Large intestine (tissue), 3 donors: ENCODE results near the gene ARHGAP26. TPM values are rescaled to one million over a fixed set of nuclear protein-coding genes. Genes with fewer than 3 reads are reported as not detected.
"Not testable (repeated sequence)": the region's sequence is repeated elsewhere in the genome, so short reads cannot be mapped to it uniquely, and the experiment has no call there.

ENCODE experiments used
- DNase-seq, 2 donors: peaks; one replicate each; pipeline versions ENCODE4 v3.0.0 to v3.0.0-alpha.2; 2013
- H3K27ac ChIP-seq: one replicate; pipeline ENCODE4 v1.5.1; 2013; ENCODE audit warnings: low read length
- H3K27me3 ChIP-seq: 2 replicates; pipeline ENCODE4 v1.6.1; 2013; ENCODE audit warnings: low read length; ENCODE audit not compliant: control insufficient read depth, insufficient read depth
- H3K36me3 ChIP-seq: 2 replicates; pipeline ENCODE4 v1.6.1; 2013; ENCODE audit warnings: low read length; ENCODE audit not compliant: control insufficient read depth, insufficient read depth
- H3K4me1 ChIP-seq: one replicate; pipeline ENCODE4 v1.6.1; 2013; ENCODE audit warnings: low read length; ENCODE audit not compliant: control insufficient read depth, insufficient read depth
- H3K4me3 ChIP-seq: one replicate; pipeline ENCODE4 v1.5.1; 2013; ENCODE audit warnings: low read length
- H3K9me3 ChIP-seq: one replicate; pipeline ENCODE4 v1.6.1; 2013; ENCODE audit warnings: mild to moderate bottlenecking, low read depth, low read length, moderate library complexity; ENCODE audit not compliant: control insufficient read depth
- WGBS: methylation state at CpG from one replicate; pipeline ENCODE4 v1.1.5; 2013; ENCODE audit warnings: low lambda C conversion rate; ENCODE audit not compliant: insufficient coverage; 5-methylcytosine and 5-hydroxymethylcytosine counted together
- polyA plus RNA-seq: library from polyadenylated mRNA; unstranded; fragments of 120-200 nt; gene quantifications from one replicate; pipeline ENCODE4 v1.2.1, GENCODE V29; 2013

ARHGAP26 gene
- polyA plus RNA-seq, 1 donor, result 31.8 TPM

GRCh38 chr5:143000551-143000950, 230.4 kb downstream of the ARHGAP26 start:
- not testable (repeated sequence) for DNase-seq, H3K27me3 ChIP-seq, H3K4me1 ChIP-seq, H3K9me3 ChIP-seq, H3K4me3 ChIP-seq, H3K27ac ChIP-seq, H3K36me3 ChIP-seq
- no CpG with 5 or more reads among the region's 1 CpG for WGBS

GRCh38 chr5:143001764-143002351, 231.7 kb downstream of the ARHGAP26 start:
- no CpG with 5 or more reads among the region's 8 CpGs for WGBS
- peak overlapping the region; percentile 37 for H3K27ac ChIP-seq
- H3K36me3 ChIP-seq, result no peaks in the 10 kb centered on the region
- H3K9me3 ChIP-seq, result no peaks in the 10 kb centered on the region
- no peaks in the 10 kb centered on the region for H3K27me3 ChIP-seq
- no peaks in the 10 kb centered on the region for H3K4me1 ChIP-seq
- no peak overlapping the region for H3K4me3 ChIP-seq
- DNase-seq, result no peak

GRCh38 chr5:143002459-143003327, 232.5 kb downstream of the ARHGAP26 start:
- Histone ChIP-seq H3K27me3 (no peaks in the 10 kb centered on the region), H3K4me3 (no peak overlapping the region), H3K36me3 (no peaks in the 10 kb centered on the region), H3K27ac (peak overlapping the region; percentile 8), H3K4me1 (no peaks in the 10 kb centered on the region), H3K9me3 (no peaks in the 10 kb centered on the region)
- peak; percentile 28 to 45 for DNase-seq
- WGBS, result 71% methylated on average over 1 of the region's 7 CpGs

GRCh38 chr5:143003328-143003636, 233.1 kb downstream of the ARHGAP26 start:
- Histone ChIP-seq H3K27ac (peak overlapping the region; percentile 8), H3K36me3 (no peaks in the 10 kb centered on the region), H3K9me3 (no peaks in the 10 kb centered on the region), H3K4me1 (no peaks in the 10 kb centered on the region), H3K27me3 (no peaks in the 10 kb centered on the region), H3K4me3 (no peak overlapping the region)
- 100% methylated on average over 1 of the region's 3 CpGs for WGBS
- no peak for DNase-seq

- Histone ChIP-seq H3K4me3 (no peak overlapping the region), H3K27ac (no peak overlapping the region), H3K4me1 (no peaks in the 10 kb centered on the region), H3K9me3 (no peaks in the 10 kb centered on the region), H3K36me3 (no peaks in the 10 kb centered on the region), H3K27me3 (no peaks in the 10 kb centered on the region)
- 100% methylated on average over 1 of the region's 4 CpGs for WGBS
- DNase-seq, result no peak
These were observed 234.4 kb downstream of the ARHGAP26 start for GRCh38 chr5:143004361-143005145.

GRCh38 chr5:143006501-143006900, 236.3 kb downstream of the ARHGAP26 start:
- Histone ChIP-seq H3K4me1 (no peaks in the 10 kb centered on the region), H3K27ac (no peak overlapping the region), H3K4me3 (no peak overlapping the region), H3K9me3 (no peaks in the 10 kb centered on the region), H3K36me3 (no peaks in the 10 kb centered on the region), H3K27me3 (no peaks in the 10 kb centered on the region)
- DNase-seq, result no peak

GRCh38 chr5:143008032-143008431, 237.9 kb downstream of the ARHGAP26 start:
- Histone ChIP-seq H3K27me3 (no peaks in the 10 kb centered on the region), H3K27ac (no peak overlapping the region), H3K4me3 (no peak overlapping the region), H3K9me3 (no peaks in the 10 kb centered on the region), H3K4me1 (no peaks in the 10 kb centered on the region), H3K36me3 (no peaks in the 10 kb centered on the region)
- no peak for DNase-seq
- no CpG with 5 or more reads among the region's 2 CpGs for WGBS

- WGBS, result no CpG with 5 or more reads among the region's 10 CpGs
- DNase-seq, result peak; percentile 18 to 23
- Histone ChIP-seq H3K4me3 (no peak overlapping the region), H3K27me3 (no peaks in the 10 kb centered on the region), H3K27ac (no peak overlapping the region), H3K36me3 (no peaks in the 10 kb centered on the region), H3K4me1 (no peaks in the 10 kb centered on the region), H3K9me3 (no peaks in the 10 kb centered on the region)
These were observed 238.8 kb downstream of the ARHGAP26 start for GRCh38 chr5:143008809-143009521.

GRCh38 chr5:143010351-143010750, 240.2 kb downstream of the ARHGAP26 start:
- Histone ChIP-seq H3K27me3 (no peaks in the 10 kb centered on the region), H3K4me3 (no peak overlapping the region), H3K36me3 (peaks cover 2% of the 10 kb centered on the region), H3K27ac (no peak overlapping the region), H3K9me3 (no peaks in the 10 kb centered on the region), H3K4me1 (no peaks in the 10 kb centered on the region)
- WGBS, result no CpG with 5 or more reads among the region's 1 CpG
- DNase-seq, result no peak

GRCh38 chr5:143011585-143011984, 241.4 kb downstream of the ARHGAP26 start:
- no CpG with 5 or more reads among the region's 2 CpGs for WGBS
- DNase-seq, result no peak
- Histone ChIP-seq H3K27me3 (no peaks in the 10 kb centered on the region), H3K4me3 (no peak overlapping the region), H3K27ac (no peak overlapping the region), H3K9me3 (no peaks in the 10 kb centered on the region), H3K4me1 (no peaks in the 10 kb centered on the region), H3K36me3 (peaks cover 5% of the 10 kb centered on the region)
